Muscle of leg (tissue), 11 donors: ENCODE results near the gene CSH2. TPM values are rescaled to one million over a fixed set of nuclear protein-coding genes. Genes with fewer than 3 reads are reported as not detected.
A peak's percentile ranks its signal among the peaks of the same experiment; 100 is the strongest.
"Not testable (repeated sequence)": the region's sequence is repeated elsewhere in the genome, so short reads cannot be mapped to it uniquely, and the experiment has no call there.

ENCODE experiments used
- DNase-seq: peaks from one replicate; pipeline ENCODE4 v3.0.0; 2013
- H3K27ac ChIP-seq: one replicate; pipeline ENCODE4 v1.5.1; 2013; ENCODE audit warnings: mild to moderate bottlenecking, low read length, control low read depth
- H3K27me3 ChIP-seq: one replicate; pipeline ENCODE4 v1.6.1; 2013; ENCODE audit warnings: low read length; ENCODE audit not compliant: control insufficient read depth, insufficient read depth
- H3K36me3 ChIP-seq: one replicate; pipeline ENCODE4 v1.6.1; 2013; ENCODE audit warnings: low read length; ENCODE audit not compliant: control insufficient read depth, insufficient read depth
- H3K4me1 ChIP-seq: one replicate; pipeline ENCODE4 v1.6.1; 2013; ENCODE audit warnings: low read length; ENCODE audit not compliant: control insufficient read depth, insufficient read depth
- H3K4me3 ChIP-seq: one replicate; pipeline ENCODE4 v1.5.1; 2013; ENCODE audit warnings: low read length, control low read depth
- H3K9me3 ChIP-seq: replicated peaks from 2 replicates; pipeline ENCODE4 v1.6.1; 2013; ENCODE audit warnings: low read depth, low read length; ENCODE audit not compliant: control insufficient read depth
- WGBS: methylation state at CpG from one replicate; pipeline ENCODE4 v1.1.5; 2013; ENCODE audit warnings: missing lambda C conversion rate; ENCODE audit not compliant: insufficient coverage; 5-methylcytosine and 5-hydroxymethylcytosine counted together
- polyA plus RNA-seq, 8 donors: library from polyadenylated mRNA; unstranded; fragments of 120-200 nt; gene quantifications; one replicate each; pipeline versions ENCODE4 v1.2.1 to v1.2.3, GENCODE V29; 2013; ENCODE audit warnings: inconsistent platforms in 1 of 8, low replicate concordance in 1 of 8; ENCODE audit not compliant: insufficient read length in 8 of 8, insufficient read depth in 1 of 8
- total RNA-seq: library from RNA; stranded (reverse); fragments of 120-200 nt; gene quantifications from one replicate; pipeline ENCODE4 v1.2.4, GENCODE V29; 2013

CSH2 gene
- total and polyA plus RNA-seq, 9 donors, result 0.31 to 10.1 (median 3.5) TPM; not detected in 1

- H3K9me3 ChIP-seq, H3K27me3 ChIP-seq, H3K36me3 ChIP-seq, H3K4me3 ChIP-seq, DNase-seq, H3K27ac ChIP-seq, H3K4me1 ChIP-seq: not testable (repeated sequence)
- WGBS, result 95% methylated on average over 5 of the region's 8 CpGs
These were observed 17.1 kb downstream of the CSH2 start for GRCh38 chr17:63856425-63856824.

- 92% methylated on average over 6 of the region's 8 CpGs for WGBS
- DNase-seq, result no peak
- no peak overlapping the region for H3K4me3 ChIP-seq
- H3K36me3 ChIP-seq, result no peaks in the 10 kb centered on the region
- H3K27ac ChIP-seq, result no peak overlapping the region
- H3K27me3 ChIP-seq, result peaks cover 2% of the 10 kb centered on the region
- no peaks in the 10 kb centered on the region for H3K4me1 ChIP-seq
- H3K9me3 ChIP-seq, result no peaks in the 10 kb centered on the region
These were observed 18.3 kb downstream of the CSH2 start for GRCh38 chr17:63855185-63855584.

- no peaks in the 10 kb centered on the region for H3K36me3 ChIP-seq
- no peaks in the 10 kb centered on the region for H3K4me1 ChIP-seq
- no peaks in the 10 kb centered on the region for H3K9me3 ChIP-seq
- H3K4me3 ChIP-seq, result no peak overlapping the region
- H3K27me3 ChIP-seq, result peaks cover 2% of the 10 kb centered on the region
- DNase-seq, result no peak
- H3K27ac ChIP-seq, result no peak overlapping the region
- WGBS, result 100% methylated on average over 1 of the region's 5 CpGs
These were observed 18.8 kb downstream of the CSH2 start for GRCh38 chr17:63854709-63855108.

GRCh38 chr17:63853260-63853659, 20.2 kb downstream of the CSH2 start:
- no peak overlapping the region for H3K4me3 ChIP-seq
- no peaks in the 10 kb centered on the region for H3K27me3 ChIP-seq
- no peaks in the 10 kb centered on the region for H3K9me3 ChIP-seq
- peaks cover 6% of the 10 kb centered on the region for H3K4me1 ChIP-seq
- H3K27ac ChIP-seq, result no peak overlapping the region
- DNase-seq, result no peak
- H3K36me3 ChIP-seq, result no peaks in the 10 kb centered on the region
- no CpG with 5 or more reads among the region's 2 CpGs for WGBS

GRCh38 chr17:63850401-63850800, 23.1 kb downstream of the CSH2 start:
- Histone ChIP-seq H3K4me1 (peaks cover 6% of the 10 kb centered on the region), H3K27ac (no peak overlapping the region), H3K36me3 (no peaks in the 10 kb centered on the region), H3K4me3 (no peak overlapping the region), H3K27me3 (no peaks in the 10 kb centered on the region), H3K9me3 (no peaks in the 10 kb centered on the region)
- no peak for DNase-seq
- 65% methylated on average over 5 of the region's 9 CpGs for WGBS

- no peaks in the 10 kb centered on the region for H3K27me3 ChIP-seq
- H3K9me3 ChIP-seq, result no peaks in the 10 kb centered on the region
- no peaks in the 10 kb centered on the region for H3K36me3 ChIP-seq
- WGBS, result 17% methylated on average over 82 of the region's 82 CpGs
- peaks cover 6% of the 10 kb centered on the region for H3K4me1 ChIP-seq
- H3K4me3 ChIP-seq, result peak overlapping the region; percentile 24
- H3K27ac ChIP-seq, result no peak overlapping the region
- peak; percentile 93 for DNase-seq
These were observed 24.4 kb downstream of the CSH2 start for GRCh38 chr17:63848834-63849689.

- 50% methylated on average over 2 of the region's 3 CpGs for whole genome bisulfite sequencing
These were observed 25.8 kb downstream of the CSH2 start for GRCh38 chr17:63847525-63848249.

GRCh38 chr17:63845509-63845908, 28.0 kb downstream of the CSH2 start:
- Histone ChIP-seq H3K4me1 (peaks cover 26% of the 10 kb centered on the region), H3K27me3 (no peaks in the 10 kb centered on the region), H3K4me3 (no peak overlapping the region), H3K27ac (no peak overlapping the region), H3K36me3 (no peaks in the 10 kb centered on the region), H3K9me3 (no peaks in the 10 kb centered on the region)
- no CpG with 5 or more reads among the region's 1 CpG for WGBS
- no peak for DNase-seq

More at GRCh38 chr17:63847525-63848249, 25.8 kb downstream of the CSH2 start:
- H3K4me3 ChIP-seq, result no peak overlapping the region
- no peaks in the 10 kb centered on the region for H3K9me3 ChIP-seq
- no peaks in the 10 kb centered on the region for H3K36me3 ChIP-seq
- H3K27ac ChIP-seq, result no peak overlapping the region
- no peak for DNase-seq
- H3K27me3 ChIP-seq, result no peaks in the 10 kb centered on the region
- H3K4me1 ChIP-seq, result peaks cover 14% of the 10 kb centered on the region

GRCh38 chr17:63843910-63844677, 29.4 kb downstream of the CSH2 start:
- DNase-seq, result no peak
- H3K4me1 ChIP-seq, result peaks cover 40% of the 10 kb centered on the region
- no peaks in the 10 kb centered on the region for H3K9me3 ChIP-seq
- peak overlapping the region; percentile 93 for H3K27ac ChIP-seq
- no peaks in the 10 kb centered on the region for H3K36me3 ChIP-seq
- WGBS, result 48% methylated on average over 4 of the region's 9 CpGs
- H3K27me3 ChIP-seq, result no peaks in the 10 kb centered on the region
- no peak overlapping the region for H3K4me3 ChIP-seq

GRCh38 chr17:63843387-63843888, 30.0 kb downstream of the CSH2 start:
- 4% methylated on average over 9 of the region's 19 CpGs for WGBS
- Histone ChIP-seq H3K27ac (peak overlapping the region; percentile 93), H3K4me1 (peaks cover 40% of the 10 kb centered on the region), H3K4me3 (peak overlapping the region; percentile 91)
- peak; percentile 77 for DNase-seq
- not testable (repeated sequence) for H3K36me3 ChIP-seq, H3K27me3 ChIP-seq, H3K9me3 ChIP-seq
